Effector memory CD8-positive, alpha-beta T cell (primary cell): ENCODE results near the gene IGF2.

Experiments used
- ATAC-seq: fragments of 150-1000 bp; cut with Tn5 transposase; replicated peaks from 2 replicates; pipeline ENCODE4 v1.10.0; 2021; ENCODE audit warnings: mild to moderate bottlenecking, moderate library complexity
- DNase-seq, 3 experiments: peaks; one replicate each; pipeline ENCODE4 v3.0.0; 2021
- H3K27ac Mint-ChIP-seq, 2 donors: one replicate each; pipeline ENCODE4 v1.8.0; 2022; ENCODE audit warnings: mild to moderate bottlenecking in 2 of 2, mixed read lengths in 2 of 2, moderate library complexity in 2 of 2
- H3K27me3 Mint-ChIP-seq, 2 donors: one replicate each; pipeline ENCODE4 v1.8.0; 2022; ENCODE audit warnings: mixed read lengths in 2 of 2
- H3K36me3 Mint-ChIP-seq: one replicate; pipeline ENCODE4 v1.8.0; 2022; ENCODE audit warnings: mild to moderate bottlenecking, moderate library complexity, mixed read lengths; ENCODE audit not compliant: insufficient read depth
- H3K4me1 Mint-ChIP-seq, 2 donors: one replicate each; pipeline ENCODE4 v1.8.0; 2022; ENCODE audit warnings: low read depth in 2 of 2, mixed read lengths in 2 of 2
- H3K4me3 Mint-ChIP-seq, 2 donors: one replicate each; pipeline ENCODE4 v1.8.0; 2022; ENCODE audit warnings: mild to moderate bottlenecking in 2 of 2, mixed read lengths in 2 of 2, moderate library complexity in 2 of 2
- H3K9me3 Mint-ChIP-seq, 2 donors: one replicate each; pipeline ENCODE4 v1.8.0; 2022; ENCODE audit warnings: mixed read lengths in 2 of 2

IGF2 gene

DNA sequence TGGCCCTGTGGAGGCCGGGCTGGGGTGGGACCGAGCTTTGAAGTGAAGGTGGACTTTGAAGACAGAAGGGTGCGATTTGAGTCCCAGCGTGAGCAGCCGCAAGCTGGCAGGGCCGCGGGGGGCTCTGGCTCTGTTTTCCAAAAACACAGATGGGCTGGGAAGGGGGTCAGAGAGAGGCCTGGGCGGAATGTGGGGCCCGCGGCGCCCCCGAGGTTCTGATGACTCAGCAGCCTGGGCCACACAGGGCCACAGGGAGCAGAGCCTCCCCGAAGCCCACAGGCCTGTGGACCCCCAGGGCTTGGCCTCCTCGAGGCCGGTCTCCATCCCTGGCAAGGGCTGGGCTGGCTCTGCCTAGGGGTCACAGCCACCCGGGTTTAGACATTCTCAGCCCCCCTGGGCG is 15.7 kb upstream of the IGF2 start:
- H3K27ac Mint-ChIP-seq = no peak overlapping the region
- no peaks in the 10 kb centered on the region for H3K9me3 Mint-ChIP-seq

DNA sequence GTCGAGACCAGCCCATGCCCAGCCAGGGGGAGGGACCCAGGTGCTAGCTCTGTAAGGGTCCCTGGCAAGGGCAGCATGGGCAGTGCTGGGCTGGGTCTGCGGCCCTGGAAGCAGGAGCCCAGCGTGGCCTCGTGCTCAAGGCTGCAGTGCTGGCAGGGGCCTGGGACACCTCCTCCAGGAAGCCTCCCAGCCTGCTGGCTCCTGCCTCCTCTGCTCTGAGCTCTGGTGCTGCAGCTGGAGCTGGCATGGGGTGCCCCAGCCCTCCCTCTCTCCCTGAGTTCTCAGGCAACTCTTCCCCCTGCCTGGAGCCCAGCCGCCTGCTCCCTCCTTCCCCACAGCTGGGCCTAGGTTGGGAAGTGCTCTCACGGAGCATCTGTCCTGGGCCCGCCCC is 15.0 kb upstream of the IGF2 start:
- peaks cover 3% of the 10 kb centered on the region for H3K36me3 Mint-ChIP-seq
- no peak overlapping the region for H3K4me3 Mint-ChIP-seq
- no peaks in the 10 kb centered on the region for H3K9me3 Mint-ChIP-seq
- peaks cover 8% of the 10 kb centered on the region in 2 donors for H3K4me1 Mint-ChIP-seq
- DNase-seq = no peak
- ATAC-seq = no peak
- peaks cover 20 to 26% of the 10 kb centered on the region in 2 donors for H3K27me3 Mint-ChIP-seq
- H3K27ac Mint-ChIP-seq = no peak overlapping the region

More for the DNA sequence above, 15.7 kb upstream of the IGF2 start:
- ATAC-seq (no peak), DNase-seq (no peak)
- H3K36me3 Mint-ChIP-seq = peaks cover 3% of the 10 kb centered on the region
- H3K4me1 Mint-ChIP-seq = peaks cover 8% of the 10 kb centered on the region in 2 donors
- H3K27me3 Mint-ChIP-seq = peaks cover 15 to 26% of the 10 kb centered on the region in 2 donors
- H3K4me3 Mint-ChIP-seq = no peak overlapping the region

DNA sequence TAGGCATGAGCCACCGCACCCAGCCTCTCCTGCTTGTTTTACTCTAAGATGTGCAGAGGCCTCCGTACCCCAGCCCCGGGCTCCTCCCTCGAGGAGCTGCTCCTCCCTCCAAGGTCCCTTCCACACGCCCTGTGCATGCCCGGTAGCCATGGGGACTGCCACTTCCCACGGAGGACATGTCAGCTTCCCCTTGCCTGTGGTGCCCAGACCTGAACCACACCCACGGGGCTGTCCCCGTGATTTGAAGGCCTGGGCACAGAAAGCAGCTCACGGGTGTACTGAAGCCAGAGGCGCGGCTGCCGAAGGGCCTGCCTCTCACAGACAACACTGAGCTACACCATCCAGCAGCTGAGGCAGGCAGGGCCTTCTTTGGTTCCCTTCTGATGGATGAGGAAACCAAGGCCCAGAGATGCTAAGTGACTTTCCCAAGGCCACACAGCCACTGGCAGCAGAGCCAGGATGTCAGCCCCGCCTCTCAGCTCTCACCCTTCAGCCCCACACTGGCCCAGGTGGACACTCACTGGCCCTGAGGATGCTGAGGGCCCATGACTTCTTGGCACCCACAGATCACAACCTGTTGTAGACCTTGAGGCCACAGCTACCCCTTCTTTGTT is 14.5 kb upstream of the IGF2 start:
- Mint-ChIP-seq H3K9me3 (no peaks in the 10 kb centered on the region), H3K4me3 (no peak overlapping the region), H3K27me3 (peaks cover 25 to 29% of the 10 kb centered on the region in 2 donors), H3K4me1 (peaks cover 8% of the 10 kb centered on the region in 2 donors), H3K36me3 (peaks cover 3% of the 10 kb centered on the region), H3K27ac (no peak overlapping the region)
- ATAC-seq (no peak), DNase-seq (no peak)

DNA sequence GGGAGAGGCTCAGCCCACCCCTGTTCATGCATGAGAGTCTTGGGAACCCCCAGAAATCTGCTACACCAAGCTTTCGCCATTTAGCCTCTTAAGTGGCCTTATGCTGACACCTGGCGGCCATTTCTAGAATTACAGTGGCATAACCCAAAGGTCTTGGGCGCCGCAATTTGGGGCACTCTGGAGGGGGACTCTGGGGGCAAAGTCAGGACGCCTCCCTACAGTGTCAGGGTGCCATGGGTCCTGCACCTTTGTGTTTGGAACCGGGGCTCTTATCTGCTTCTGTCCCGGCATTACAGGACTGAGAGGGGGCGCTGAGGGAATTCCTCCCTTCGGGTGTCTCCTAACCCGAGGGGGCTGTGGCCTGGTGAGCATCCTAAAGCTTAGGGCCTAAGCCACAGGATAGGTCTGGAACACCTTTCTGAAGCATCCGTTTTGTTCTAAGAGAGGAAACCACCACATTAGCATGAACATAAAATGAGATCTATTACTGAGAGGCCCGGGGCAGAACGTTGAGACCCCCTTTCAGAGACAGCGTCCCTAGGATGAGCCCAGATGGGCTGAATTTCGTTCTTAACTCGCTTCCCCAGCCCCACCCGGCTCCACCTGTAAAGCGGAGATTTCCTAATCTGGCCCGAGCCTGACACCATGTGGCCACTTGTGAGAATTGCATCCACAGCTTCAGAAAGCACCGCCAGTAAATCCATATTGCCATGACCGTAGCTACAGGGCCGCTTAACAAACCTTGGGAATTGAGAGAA is 12.5 kb upstream of the IGF2 start:
- no peak overlapping the region for H3K27ac Mint-ChIP-seq
- peak; percentile 76 to 81 (median 77) for DNase-seq
- H3K27me3 Mint-ChIP-seq = peaks cover 42 to 49% of the 10 kb centered on the region in 2 donors
- H3K4me1 Mint-ChIP-seq = peaks cover 8% of the 10 kb centered on the region in 2 donors
- peak overlapping the region; percentile 66 to 67 for H3K4me3 Mint-ChIP-seq
- ATAC-seq = peak; percentile 86
- H3K36me3 Mint-ChIP-seq = peaks cover 3% of the 10 kb centered on the region
- no peaks in the 10 kb centered on the region for H3K9me3 Mint-ChIP-seq

DNA sequence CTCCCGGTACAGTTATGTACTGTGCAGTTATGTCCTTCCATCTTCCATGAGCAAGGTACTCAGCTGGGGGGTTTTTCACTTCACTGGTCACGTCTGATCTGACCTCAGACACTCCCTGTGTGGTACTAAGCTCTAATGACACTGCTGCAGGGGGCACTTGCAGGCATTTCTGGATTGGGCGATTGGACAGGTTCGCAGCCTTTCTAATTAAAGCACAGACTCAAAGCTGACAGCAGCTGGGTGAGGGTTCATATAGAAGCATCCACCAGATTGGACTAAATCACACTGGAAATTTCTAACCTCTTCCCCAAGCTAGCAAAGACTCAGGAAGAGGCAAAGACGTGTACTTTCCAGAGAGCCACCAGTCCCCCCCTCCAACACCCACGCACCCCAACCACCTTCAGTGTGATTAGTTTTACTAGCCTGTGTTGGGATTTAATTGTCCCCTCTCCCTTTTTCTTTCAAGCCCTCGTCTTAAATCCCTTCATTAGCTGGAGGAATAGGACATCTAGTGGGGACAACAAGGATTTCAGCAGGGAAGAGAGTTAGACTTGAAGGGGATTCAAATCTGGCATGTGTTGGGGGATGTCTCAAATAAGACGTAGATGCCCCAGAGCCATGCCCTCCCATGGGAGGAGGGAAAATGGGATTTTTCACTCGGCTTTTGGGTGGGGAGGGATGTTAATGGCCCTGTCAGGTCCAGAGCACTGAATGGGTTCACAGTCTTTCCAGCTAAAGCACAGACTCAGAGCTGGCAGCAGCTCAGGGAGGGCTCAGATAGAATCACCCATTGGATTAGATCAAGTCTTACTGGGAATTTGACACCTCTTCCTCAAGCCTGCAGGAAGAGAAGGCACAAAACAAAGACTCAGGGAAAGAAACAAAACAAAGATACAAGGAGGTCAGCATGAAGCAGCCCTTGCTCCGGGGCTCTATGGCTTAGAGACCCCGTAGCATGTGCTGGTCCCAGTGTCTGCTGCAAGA is 11.0 kb upstream of the IGF2 start:
- no peak overlapping the region for H3K27ac Mint-ChIP-seq
- no peaks in the 10 kb centered on the region for H3K9me3 Mint-ChIP-seq
- H3K4me3 Mint-ChIP-seq = no peak overlapping the region
- H3K4me1 Mint-ChIP-seq = peaks cover 8% of the 10 kb centered on the region in 2 donors
- no peak for DNase-seq
- H3K36me3 Mint-ChIP-seq = peaks cover 3% of the 10 kb centered on the region
- no peak for ATAC-seq
- H3K27me3 Mint-ChIP-seq = peaks cover 57 to 64% of the 10 kb centered on the region in 2 donors

DNA sequence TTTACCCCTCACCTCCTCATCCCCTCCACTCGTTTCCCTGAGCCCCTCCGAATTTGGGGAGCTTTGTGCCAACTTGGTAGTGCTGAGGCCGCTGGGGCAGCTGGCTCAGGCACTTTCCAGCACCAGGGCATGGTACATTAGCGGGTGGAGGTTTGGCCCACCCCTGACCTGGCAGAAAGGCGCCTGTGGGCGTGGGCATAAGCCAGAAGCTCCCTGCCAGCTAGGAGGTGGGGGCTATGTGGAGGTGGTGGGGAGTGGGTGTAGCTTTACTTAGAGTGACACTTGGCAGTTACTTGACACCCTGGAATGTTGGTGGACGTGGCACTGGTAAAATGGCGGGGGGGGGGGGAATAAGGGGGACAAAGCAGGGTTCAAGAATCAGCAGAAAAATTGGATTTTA is 10.3 kb upstream of the IGF2 start:
- no peak for DNase-seq
- ATAC-seq = no peak
- H3K4me1 Mint-ChIP-seq = peaks cover 8% of the 10 kb centered on the region in 2 donors
- peaks cover 1% of the 10 kb centered on the region for H3K36me3 Mint-ChIP-seq
- no peaks in the 10 kb centered on the region for H3K9me3 Mint-ChIP-seq
- no peak overlapping the region for H3K27ac Mint-ChIP-seq
- H3K4me3 Mint-ChIP-seq = no peak overlapping the region
- H3K27me3 Mint-ChIP-seq = peaks cover 64 to 70% of the 10 kb centered on the region in 2 donors

DNA sequence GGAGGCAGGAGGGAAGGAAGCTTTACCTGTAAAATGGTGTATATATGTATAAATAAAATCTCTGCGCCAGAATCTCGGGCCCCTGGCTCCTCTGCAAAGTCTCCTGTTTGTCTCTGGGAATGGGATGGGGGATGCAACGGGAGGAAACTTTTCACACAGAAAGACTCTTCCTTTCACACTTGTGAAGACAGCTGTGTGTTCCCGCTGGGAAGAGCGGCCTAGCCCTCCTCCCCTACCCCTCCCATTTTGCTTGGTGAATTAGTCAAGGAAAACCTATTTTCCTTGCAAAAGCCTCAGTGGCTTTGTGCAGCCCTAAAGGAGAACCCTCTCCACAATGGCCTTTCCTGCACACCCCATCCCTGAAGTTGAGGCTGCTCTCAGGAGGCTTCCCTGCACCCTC is 9.4 kb upstream of the IGF2 start:
- peaks cover 66 to 73% of the 10 kb centered on the region in 2 donors for H3K27me3 Mint-ChIP-seq
- no peak overlapping the region for H3K27ac Mint-ChIP-seq

DNA sequence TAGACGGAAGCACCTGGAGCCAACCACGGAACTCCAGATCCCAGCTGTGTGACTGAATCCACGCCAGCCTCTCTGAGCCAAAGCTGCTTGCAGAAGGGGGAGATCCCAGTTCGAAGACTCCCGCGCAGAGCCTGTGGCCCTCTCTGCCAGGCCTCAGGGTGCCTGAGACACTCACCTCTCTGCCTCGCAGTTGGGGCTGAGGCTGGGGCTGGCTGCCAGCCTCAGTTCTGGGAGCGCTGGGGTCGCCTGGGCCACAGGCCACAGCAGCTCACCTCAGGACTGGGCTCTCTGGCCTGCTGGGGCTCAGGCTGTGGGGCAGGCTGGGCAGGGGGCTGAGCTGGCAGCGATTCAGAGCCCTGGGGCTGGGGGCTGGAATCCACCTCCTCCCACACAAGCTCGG is 8.2 kb upstream of the IGF2 start:
- peaks cover 8 to 11% of the 10 kb centered on the region in 2 donors for H3K4me1 Mint-ChIP-seq
- peaks cover 78 to 85% of the 10 kb centered on the region in 2 donors for H3K27me3 Mint-ChIP-seq
- no peak for ATAC-seq
- DNase-seq = no peak
- H3K36me3 Mint-ChIP-seq = no peaks in the 10 kb centered on the region
- no peak overlapping the region for H3K27ac Mint-ChIP-seq
- H3K4me3 Mint-ChIP-seq = no peak overlapping the region
- H3K9me3 Mint-ChIP-seq = no peaks in the 10 kb centered on the region

More for the DNA sequence above, 9.4 kb upstream of the IGF2 start:
- DNase-seq (no peak), ATAC-seq (no peak)
- Mint-ChIP-seq H3K36me3 (no peaks in the 10 kb centered on the region), H3K4me1 (peaks cover 8 to 9% of the 10 kb centered on the region in 2 donors), H3K9me3 (no peaks in the 10 kb centered on the region), H3K4me3 (no peak overlapping the region)

DNA sequence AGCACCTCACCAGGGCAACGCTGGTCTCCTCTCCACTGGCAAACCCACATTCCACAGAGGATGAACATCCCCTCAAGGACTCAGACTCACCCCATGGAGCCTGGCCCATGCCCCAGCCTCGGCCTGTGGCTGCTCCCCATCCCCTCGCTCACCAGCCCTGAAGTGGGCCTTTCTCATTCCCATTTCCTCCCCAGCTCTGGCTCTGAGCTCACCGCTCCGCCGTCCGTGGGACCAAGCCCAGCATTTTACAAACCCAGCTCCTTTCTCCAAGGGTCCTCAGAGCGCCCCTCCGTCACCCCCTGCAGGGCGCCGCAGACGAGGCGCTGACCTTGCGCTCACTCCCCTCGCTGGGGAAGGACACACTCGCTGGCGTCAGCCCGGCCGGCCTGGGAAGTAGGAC is 6.9 kb upstream of the IGF2 start:
- H3K9me3 Mint-ChIP-seq = no peaks in the 10 kb centered on the region
- ATAC-seq (no peak), DNase-seq (no peak)
- H3K27ac Mint-ChIP-seq = peak overlapping the region in 1 of 2 donors; percentile 21
- H3K27me3 Mint-ChIP-seq = peaks cover 88 to 93% of the 10 kb centered on the region in 2 donors
- no peak overlapping the region for H3K4me3 Mint-ChIP-seq
- H3K4me1 Mint-ChIP-seq = peaks cover 0 to 3% of the 10 kb centered on the region in 2 donors
- H3K36me3 Mint-ChIP-seq = no peaks in the 10 kb centered on the region

DNA sequence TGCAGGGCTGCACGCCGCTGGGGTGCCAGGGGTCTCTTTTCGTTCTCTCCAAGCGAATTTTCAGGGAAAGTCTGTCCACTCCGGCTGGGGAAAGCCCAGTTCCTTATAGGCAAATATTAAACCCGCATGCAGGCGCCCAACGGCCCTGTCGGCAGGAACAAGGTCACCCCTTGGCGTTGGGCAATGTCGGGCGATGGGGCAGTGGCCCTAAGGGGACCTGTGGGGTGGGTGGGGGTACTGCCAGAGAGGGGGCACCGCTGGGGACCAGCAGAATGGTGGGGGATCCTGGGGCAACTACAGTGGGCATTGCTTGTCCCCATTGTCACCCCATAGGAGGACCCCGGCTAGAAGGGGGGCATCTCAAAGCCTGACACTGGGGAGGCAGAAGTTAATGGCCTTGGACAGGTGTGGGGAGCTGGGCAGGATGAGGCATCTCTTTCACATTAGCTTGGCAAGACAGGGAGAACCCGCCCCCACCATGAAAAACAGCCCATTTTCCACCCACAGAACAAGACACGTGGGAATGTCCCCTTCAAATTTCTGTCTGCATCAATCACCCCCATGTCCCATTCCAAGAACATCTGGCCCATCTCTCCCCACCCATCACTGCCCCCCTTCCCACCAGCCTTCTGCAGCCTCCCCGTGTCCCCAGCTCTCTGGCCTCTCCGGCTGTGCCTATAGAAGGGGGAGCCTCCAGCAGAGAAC is 5.5 kb upstream of the IGF2 start:
- Mint-ChIP-seq H3K36me3 (no peaks in the 10 kb centered on the region), H3K4me1 (peaks cover 0 to 3% of the 10 kb centered on the region in 2 donors), H3K9me3 (no peaks in the 10 kb centered on the region), H3K27me3 (peaks cover 77 to 83% of the 10 kb centered on the region in 2 donors), H3K4me3 (no peak overlapping the region), H3K27ac (no peak overlapping the region)
- ATAC-seq (no peak), DNase-seq (no peak)

DNA sequence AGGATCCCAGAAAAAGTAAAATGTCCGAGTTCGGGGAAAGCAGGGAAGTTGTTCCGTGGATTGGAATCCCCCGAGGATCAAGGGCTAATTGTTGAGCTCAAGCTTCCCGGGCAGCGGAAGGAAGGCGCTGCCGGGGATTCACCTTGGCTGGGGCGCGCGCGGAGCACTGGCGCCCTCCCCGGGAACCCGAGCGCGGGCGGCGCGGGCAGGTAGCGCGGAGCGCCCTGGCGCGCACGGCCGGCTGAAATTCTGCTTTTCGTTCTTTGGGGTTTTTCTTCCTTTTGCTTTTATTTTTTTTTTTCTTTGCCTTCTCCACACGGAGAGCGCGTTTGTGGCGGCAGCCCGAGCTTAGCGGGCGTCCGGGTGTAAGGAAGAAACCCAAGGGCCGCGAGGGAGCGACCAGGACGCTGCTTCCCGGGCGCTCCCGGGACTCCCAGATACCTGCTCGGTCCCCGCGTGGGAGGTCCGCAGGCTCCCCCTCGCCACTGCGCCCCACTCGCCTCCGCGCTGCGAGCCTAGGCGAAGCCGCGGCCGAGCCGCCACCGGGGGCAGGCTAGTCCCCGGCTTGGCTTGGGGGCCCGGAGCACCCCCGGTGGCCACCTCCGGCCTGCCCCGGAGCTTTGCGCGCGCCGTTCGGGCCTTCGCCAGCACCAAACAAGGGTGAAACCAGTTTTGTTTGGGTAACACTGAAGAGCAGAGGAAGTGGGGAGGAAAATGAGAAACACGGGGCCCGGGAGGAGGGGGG is 4.8 kb upstream of the IGF2 start:
- ATAC-seq (no peak), DNase-seq (no peak)
- H3K9me3 Mint-ChIP-seq = no peaks in the 10 kb centered on the region
- H3K36me3 Mint-ChIP-seq = no peaks in the 10 kb centered on the region
- peaks cover 72 to 76% of the 10 kb centered on the region in 2 donors for H3K27me3 Mint-ChIP-seq
- H3K27ac Mint-ChIP-seq = no peak overlapping the region
- H3K4me3 Mint-ChIP-seq = no peak overlapping the region
- H3K4me1 Mint-ChIP-seq = peaks cover 0 to 3% of the 10 kb centered on the region in 2 donors

DNA sequence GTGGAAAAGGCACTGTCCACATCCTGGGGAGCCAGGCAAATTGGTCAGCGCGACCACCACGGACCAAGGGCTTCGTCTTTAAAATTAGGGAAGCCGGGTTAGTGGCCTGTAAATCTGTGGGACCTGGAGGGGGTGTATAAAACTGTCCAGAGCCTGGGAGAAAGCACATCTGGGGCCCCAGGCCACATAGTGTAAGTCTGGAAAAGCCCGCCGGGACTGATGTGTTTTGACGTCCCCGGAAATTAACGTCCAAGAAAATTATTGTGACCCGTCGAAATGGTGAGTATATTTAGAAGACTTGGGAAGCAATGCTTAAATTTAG is 4.2 kb upstream of the IGF2 start:
- peaks cover 0 to 4% of the 10 kb centered on the region in 2 donors for H3K4me1 Mint-ChIP-seq
- no peak overlapping the region for H3K4me3 Mint-ChIP-seq
- no peaks in the 10 kb centered on the region for H3K36me3 Mint-ChIP-seq
- H3K27me3 Mint-ChIP-seq = peaks cover 68 to 74% of the 10 kb centered on the region in 2 donors
- DNase-seq (no peak), ATAC-seq (no peak)
- H3K9me3 Mint-ChIP-seq = no peaks in the 10 kb centered on the region
- H3K27ac Mint-ChIP-seq = no peak overlapping the region
